ENCODE measurements around the gene FMNL1. TPM values are rescaled to one million over a fixed set of nuclear protein-coding genes. Genes with fewer than 3 reads are reported as not detected.

FMNL1 gene
- total RNA-seq, 1 donor from 2014 or later, result 3.3 TPM

DNA sequence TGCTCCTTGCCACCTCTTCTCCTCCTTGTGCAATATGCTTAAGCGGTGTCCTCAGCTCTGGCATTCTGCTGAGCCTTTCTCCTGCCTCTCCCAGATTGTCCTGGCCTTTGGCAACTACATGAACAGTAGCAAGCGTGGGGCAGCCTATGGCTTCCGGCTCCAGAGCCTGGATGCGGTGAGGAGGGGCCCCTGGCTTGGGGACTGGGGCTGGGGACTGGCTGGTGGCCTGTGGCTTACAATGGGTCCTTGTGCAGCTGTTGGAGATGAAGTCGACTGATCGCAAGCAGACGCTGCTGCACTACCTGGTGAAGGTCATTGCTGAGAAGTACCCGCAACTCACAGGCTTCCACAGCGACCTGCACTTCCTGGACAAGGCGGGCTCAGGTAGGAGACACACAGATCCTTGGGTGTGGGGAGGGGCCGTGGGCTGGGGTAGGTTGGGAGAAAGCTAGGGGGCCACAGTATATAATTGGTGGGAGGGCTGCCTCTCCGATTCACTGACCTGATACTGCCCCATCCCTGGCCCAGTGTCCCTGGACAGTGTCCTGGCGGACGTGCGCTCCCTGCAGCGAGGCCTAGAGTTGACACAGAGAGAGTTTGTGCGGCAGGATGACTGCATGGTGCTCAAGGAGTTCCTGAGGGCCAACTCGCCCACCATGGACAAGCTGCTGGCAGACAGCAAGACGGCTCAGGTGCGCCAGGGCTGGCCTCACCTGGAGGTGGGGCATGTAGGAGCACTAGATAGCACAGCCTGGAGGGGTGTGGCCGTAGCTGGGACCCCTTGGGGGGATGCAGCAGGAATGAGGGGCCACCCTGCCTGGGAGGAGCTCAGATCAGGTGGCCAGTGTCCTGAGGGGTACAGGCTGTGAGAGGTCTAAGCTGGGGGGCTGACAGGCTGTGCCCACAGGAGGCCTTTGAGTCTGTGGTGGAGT, 23.3 kb downstream of the FMNL1 start:
- TF ChIP-seq CTCF (IDR thresholded peaks at IDR 0.05; ENCODE audit: unreplicated experiment), result no peak
- peaks cover 15% of the 10 kb centered on the region for H3K27me3 Mint-ChIP-seq
- no peaks in the 10 kb centered on the region for H3K9me3 Mint-ChIP-seq (ENCODE audit: low read depth)
- H3K27ac Mint-ChIP-seq, result no peak overlapping the region
- peaks cover 13% of the 10 kb centered on the region for H3K4me1 Mint-ChIP-seq (ENCODE audit: low read depth)
- H3K36me3 Mint-ChIP-seq (ENCODE audit: insufficient read depth), result peaks cover under 1% of the 10 kb centered on the region
- DNase-seq (ENCODE audit: low spot score, unreplicated experiment), result no peak
- peak overlapping the region; percentile 26 for H3K4me3 Mint-ChIP-seq (ENCODE audit: low read depth)

DNA sequence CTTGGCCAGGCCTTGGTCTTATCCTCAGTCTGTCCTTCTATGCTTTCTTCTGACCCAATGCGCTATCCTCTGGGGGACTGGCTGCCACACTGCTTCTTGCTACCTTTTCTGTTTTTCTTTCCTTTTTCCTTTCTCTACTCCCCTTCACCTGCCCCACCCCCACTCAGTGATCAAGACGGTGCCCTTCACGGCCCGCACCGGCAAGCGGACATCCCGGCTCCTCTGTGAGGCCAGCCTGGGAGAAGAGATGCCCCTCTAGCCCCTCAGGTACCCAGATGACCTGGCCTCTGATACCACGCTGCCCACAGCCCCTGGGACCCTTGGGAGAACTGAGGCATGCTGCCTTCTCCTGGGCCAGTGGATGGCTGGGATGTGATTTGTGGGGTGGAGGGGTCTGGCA, 24.7 kb downstream of the FMNL1 start:
- no peak for DNase-seq (ENCODE audit: low spot score, unreplicated experiment)
- no peak for TF ChIP-seq CTCF (IDR thresholded peaks at IDR 0.05; ENCODE audit: unreplicated experiment)
- Mint-ChIP-seq H3K27ac (no peak overlapping the region), H3K9me3 (ENCODE audit: low read depth) (no peaks in the 10 kb centered on the region), H3K36me3 (ENCODE audit: insufficient read depth) (peaks cover 2% of the 10 kb centered on the region), H3K4me3 (ENCODE audit: low read depth) (peak overlapping the region; percentile 89), H3K27me3 (peaks cover 5% of the 10 kb centered on the region), H3K4me1 (ENCODE audit: low read depth) (peaks cover 9% of the 10 kb centered on the region)

- Mint-ChIP-seq H3K27me3 (peaks cover 5% of the 10 kb centered on the region), H3K36me3 (ENCODE audit: insufficient read depth) (peaks cover 2% of the 10 kb centered on the region), H3K9me3 (ENCODE audit: low read depth) (no peaks in the 10 kb centered on the region), H3K4me3 (ENCODE audit: low read depth) (peak overlapping the region; percentile 89), H3K4me1 (ENCODE audit: low read depth) (peaks cover 9% of the 10 kb centered on the region), H3K27ac (peak overlapping the region; percentile 99)
- peak; percentile 73 for TF ChIP-seq CTCF (IDR thresholded peaks at IDR 0.05; ENCODE audit: unreplicated experiment)
- DNase-seq (ENCODE audit: low spot score, unreplicated experiment), result peak; percentile 58
These were observed 25.3 kb downstream of the FMNL1 start for GRCh38 chr17:45246861-45247428.

- peak; percentile 89 for DNase-seq (ENCODE audit: low spot score, unreplicated experiment)
- H3K27me3 Mint-ChIP-seq, result peaks cover 4% of the 10 kb centered on the region
- no peak for TF ChIP-seq CTCF (IDR thresholded peaks at IDR 0.05; ENCODE audit: unreplicated experiment)
- peak overlapping the region; percentile 99 for H3K27ac Mint-ChIP-seq
- peaks cover 9% of the 10 kb centered on the region for H3K4me1 Mint-ChIP-seq (ENCODE audit: low read depth)
- peak overlapping the region; percentile 89 for H3K4me3 Mint-ChIP-seq (ENCODE audit: low read depth)
- H3K9me3 Mint-ChIP-seq (ENCODE audit: low read depth), result no peaks in the 10 kb centered on the region
- H3K36me3 Mint-ChIP-seq (ENCODE audit: insufficient read depth), result peaks cover 2% of the 10 kb centered on the region
These were observed 25.9 kb downstream of the FMNL1 start for GRCh38 chr17:45247429-45248131.

Data from progenitor cell of endocrine pancreas (in vitro differentiated cells).